ENCODE measurements around the gene DLG5.

The DLG5 gene

GRCh38 chr10:77962350-77963146, 36.0 kb upstream of the DLG5 start:
- no peak for DNase-seq (ENCODE audit: low read depth)
- TF ChIP-seq, protein P1, sequence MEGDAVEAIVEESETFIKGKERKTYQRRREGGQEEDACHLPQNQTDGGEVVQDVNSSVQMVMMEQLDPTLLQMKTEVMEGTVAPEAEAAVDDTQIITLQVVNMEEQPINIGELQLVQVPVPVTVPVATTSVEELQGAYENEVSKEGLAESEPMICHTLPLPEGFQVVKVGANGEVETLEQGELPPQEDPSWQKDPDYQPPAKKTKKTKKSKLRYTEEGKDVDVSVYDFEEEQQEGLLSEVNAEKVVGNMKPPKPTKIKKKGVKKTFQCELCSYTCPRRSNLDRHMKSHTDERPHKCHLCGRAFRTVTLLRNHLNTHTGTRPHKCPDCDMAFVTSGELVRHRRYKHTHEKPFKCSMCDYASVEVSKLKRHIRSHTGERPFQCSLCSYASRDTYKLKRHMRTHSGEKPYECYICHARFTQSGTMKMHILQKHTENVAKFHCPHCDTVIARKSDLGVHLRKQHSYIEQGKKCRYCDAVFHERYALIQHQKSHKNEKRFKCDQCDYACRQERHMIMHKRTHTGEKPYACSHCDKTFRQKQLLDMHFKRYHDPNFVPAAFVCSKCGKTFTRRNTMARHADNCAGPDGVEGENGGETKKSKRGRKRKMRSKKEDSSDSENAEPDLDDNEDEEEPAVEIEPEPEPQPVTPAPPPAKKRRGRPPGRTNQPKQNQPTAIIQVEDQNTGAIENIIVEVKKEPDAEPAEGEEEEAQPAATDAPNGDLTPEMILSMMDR (conservative IDR thresholded peaks at IDR 0.05; ENCODE audit: low read depth, low read length) = no peak
- H3K4me3 ChIP-seq (ENCODE audit: low read depth, low read length) = no peak overlapping the region

- TF ChIP-seq, protein P1 (conservative IDR thresholded peaks at IDR 0.05; ENCODE audit: low read depth, low read length) = no peak
- DNase-seq (ENCODE audit: low read depth) = no peak
- no peak overlapping the region for H3K4me3 ChIP-seq (ENCODE audit: low read depth, low read length)
These were observed 35.1 kb upstream of the DLG5 start for GRCh38 chr10:77961668-77962067.

DNA sequence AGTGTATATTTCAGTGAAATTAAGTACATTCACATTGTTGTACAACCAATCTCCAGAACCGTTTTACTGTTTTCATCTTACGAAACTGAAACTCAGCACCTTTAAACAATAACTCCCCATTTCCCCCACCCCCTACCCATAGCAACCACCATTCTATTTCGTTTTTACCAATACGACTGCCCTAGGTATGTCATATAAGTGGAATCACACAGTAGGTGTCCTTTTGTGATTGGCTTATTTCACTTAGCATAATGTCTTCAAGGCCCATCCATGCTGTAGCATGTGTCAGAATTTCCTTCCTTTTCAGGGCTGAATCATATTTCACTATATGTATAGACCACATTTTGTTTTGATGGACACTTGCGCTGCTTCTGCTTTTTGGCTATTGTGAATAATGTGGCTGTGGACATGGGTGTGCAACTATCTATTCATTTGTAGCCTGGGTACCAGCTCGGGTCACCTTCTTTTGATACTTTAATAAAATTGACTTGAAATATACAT, 34.3 kb upstream of the DLG5 start:
- no peak for DNase-seq (ENCODE audit: low read depth)
- TF ChIP-seq, protein P1 (conservative IDR thresholded peaks at IDR 0.05; ENCODE audit: low read depth, low read length) = no peak
- H3K4me3 ChIP-seq (ENCODE audit: low read depth, low read length) = no peak overlapping the region

DNA sequence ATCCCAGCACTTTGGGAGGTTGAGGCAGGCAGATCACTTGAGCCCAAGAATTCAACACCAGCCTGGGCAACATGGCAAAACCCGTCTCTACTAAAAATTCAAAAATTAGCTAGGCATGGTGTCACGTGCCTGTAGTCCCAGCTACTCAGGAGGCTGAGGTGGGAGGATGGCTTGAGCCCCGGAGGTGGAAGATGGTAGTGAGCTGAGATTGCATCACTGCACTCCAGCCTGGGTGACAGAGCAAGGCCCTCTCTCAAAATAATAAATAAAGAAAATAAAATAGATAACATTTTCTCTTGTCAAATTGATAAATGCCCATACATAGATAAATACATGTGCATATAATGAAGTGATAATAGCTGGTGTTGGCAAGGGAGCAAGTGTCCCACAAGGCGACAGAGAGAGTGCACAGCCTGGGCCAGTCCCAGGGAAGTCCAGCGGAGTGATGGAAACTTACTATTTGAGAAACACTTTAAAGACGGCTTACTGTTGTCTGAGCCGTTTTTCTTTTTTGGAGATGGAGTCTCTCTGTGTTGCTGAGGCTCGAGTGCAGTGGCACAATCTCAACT, 33.4 kb upstream of the DLG5 start:
- TF ChIP-seq, protein P1 (conservative IDR thresholded peaks at IDR 0.05; ENCODE audit: low read depth, low read length) = no peak
- H3K4me3 ChIP-seq (ENCODE audit: low read depth, low read length) = no peak overlapping the region
- DNase-seq (ENCODE audit: low read depth) = no peak

- TF ChIP-seq, protein P1 (conservative IDR thresholded peaks at IDR 0.05; ENCODE audit: low read depth, low read length) = no peak
- no peak overlapping the region for H3K4me3 ChIP-seq (ENCODE audit: low read depth, low read length)
- no peak for DNase-seq (ENCODE audit: low read depth)
These were observed 32.8 kb upstream of the DLG5 start for GRCh38 chr10:77959384-77959783.

DNA sequence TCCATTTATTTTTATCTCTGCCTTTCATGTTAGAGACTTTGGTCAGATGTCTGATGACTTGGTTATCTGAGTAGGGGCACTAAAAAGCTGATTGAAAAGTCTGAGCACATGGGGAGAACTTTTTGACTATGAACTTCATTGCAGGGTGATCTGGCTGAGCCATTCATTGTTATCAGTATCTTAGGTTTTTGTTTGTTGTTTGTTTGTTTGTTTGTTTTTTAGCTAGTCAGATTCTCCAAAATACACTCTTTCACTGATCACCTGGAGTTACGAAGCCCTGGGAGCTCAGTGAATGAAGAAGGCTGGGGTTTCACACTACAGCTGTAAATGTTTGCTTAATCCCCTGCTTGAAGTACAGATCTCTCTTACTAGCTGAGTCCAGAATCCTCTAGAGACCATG, 28.6 kb upstream of the DLG5 start:
- TF ChIP-seq, protein P1 (conservative IDR thresholded peaks at IDR 0.05; ENCODE audit: low read depth, low read length) = no peak
- no peak overlapping the region for H3K4me3 ChIP-seq (ENCODE audit: low read depth, low read length)
- DNase-seq (ENCODE audit: low read depth) = peak; percentile 42

All from choroid plexus epithelial cell (primary cell).